Nephron (organoid): ENCODE data around the gene KLF3.
A peak's percentile ranks its signal among the peaks of the same experiment; 100 is the strongest.

Experiments
- H3K27ac Mint-ChIP-seq, 3 experiments: 2 replicates each; pipeline ENCODE4 v1.8.0; 2020; ENCODE audit warnings: mixed read lengths in 3 of 3, mild to moderate bottlenecking in 2 of 3, moderate library complexity in 1 of 3
- H3K27me3 Mint-ChIP-seq: 2 replicates; pipeline ENCODE4 v1.8.0; 2021; ENCODE audit warnings: low read depth, mild to moderate bottlenecking, moderate library complexity, mixed read lengths
- H3K36me3 Mint-ChIP-seq: 2 replicates; pipeline ENCODE4 v1.8.0; 2020; ENCODE audit warnings: low read depth, mixed read lengths
- H3K4me1 Mint-ChIP-seq: 2 replicates; pipeline ENCODE4 v1.8.0; 2020; ENCODE audit warnings: mixed read lengths
- H3K4me3 Mint-ChIP-seq, 3 experiments: 2 replicates each; pipeline ENCODE4 v1.8.0; 2020; ENCODE audit warnings: mild to moderate bottlenecking in 3 of 3, mixed read lengths in 3 of 3, moderate library complexity in 2 of 3
- H3K9me3 Mint-ChIP-seq: 2 replicates; pipeline ENCODE4 v1.8.0; 2020; ENCODE audit warnings: mixed read lengths
- TF ChIP-seq, protein P1 (sequence below), 3 experiments: fragments of 200-600 bp; sonication (generic); IDR thresholded peaks; one replicate each; pipeline ENCODE4 v1.5.0; 2021; ENCODE audit warnings: antibody characterized with exemption in 3 of 3; ENCODE audit not compliant: unreplicated experiment in 3 of 3

KLF3 gene

GRCh38 chr4:38670109-38670901 lies 6.3 kb downstream of the KLF3 start:
- peaks cover 89% of the 10 kb centered on the region for H3K4me1 Mint-ChIP-seq
- no peaks in the 10 kb centered on the region for H3K36me3 Mint-ChIP-seq
- TF ChIP-seq, protein P1, sequence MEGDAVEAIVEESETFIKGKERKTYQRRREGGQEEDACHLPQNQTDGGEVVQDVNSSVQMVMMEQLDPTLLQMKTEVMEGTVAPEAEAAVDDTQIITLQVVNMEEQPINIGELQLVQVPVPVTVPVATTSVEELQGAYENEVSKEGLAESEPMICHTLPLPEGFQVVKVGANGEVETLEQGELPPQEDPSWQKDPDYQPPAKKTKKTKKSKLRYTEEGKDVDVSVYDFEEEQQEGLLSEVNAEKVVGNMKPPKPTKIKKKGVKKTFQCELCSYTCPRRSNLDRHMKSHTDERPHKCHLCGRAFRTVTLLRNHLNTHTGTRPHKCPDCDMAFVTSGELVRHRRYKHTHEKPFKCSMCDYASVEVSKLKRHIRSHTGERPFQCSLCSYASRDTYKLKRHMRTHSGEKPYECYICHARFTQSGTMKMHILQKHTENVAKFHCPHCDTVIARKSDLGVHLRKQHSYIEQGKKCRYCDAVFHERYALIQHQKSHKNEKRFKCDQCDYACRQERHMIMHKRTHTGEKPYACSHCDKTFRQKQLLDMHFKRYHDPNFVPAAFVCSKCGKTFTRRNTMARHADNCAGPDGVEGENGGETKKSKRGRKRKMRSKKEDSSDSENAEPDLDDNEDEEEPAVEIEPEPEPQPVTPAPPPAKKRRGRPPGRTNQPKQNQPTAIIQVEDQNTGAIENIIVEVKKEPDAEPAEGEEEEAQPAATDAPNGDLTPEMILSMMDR (IDR thresholded peaks at IDR 0.05; ENCODE audit: unreplicated experiment in 3 of 3): no peak
- H3K9me3 Mint-ChIP-seq: no peaks in the 10 kb centered on the region
- peak overlapping the region; percentile 6 to 47 (median 10) for H3K4me3 Mint-ChIP-seq
- no peaks in the 10 kb centered on the region for H3K27me3 Mint-ChIP-seq
- peak overlapping the region; percentile 71 to 90 (median 90) for H3K27ac Mint-ChIP-seq

- Mint-ChIP-seq H3K27me3 (no peaks in the 10 kb centered on the region), H3K4me1 (peaks cover 91% of the 10 kb centered on the region), H3K36me3 (no peaks in the 10 kb centered on the region), H3K9me3 (no peaks in the 10 kb centered on the region), H3K27ac (peak overlapping the region; percentile 71 to 90 (median 90)), H3K4me3 (peak overlapping the region in 2 of 3 experiments; percentile 2 to 38)
- TF ChIP-seq, protein P1 (IDR thresholded peaks at IDR 0.05; ENCODE audit: unreplicated experiment in 3 of 3): no peak
These were observed 7.1 kb downstream of the KLF3 start for GRCh38 chr4:38670939-38671591.

DNA sequence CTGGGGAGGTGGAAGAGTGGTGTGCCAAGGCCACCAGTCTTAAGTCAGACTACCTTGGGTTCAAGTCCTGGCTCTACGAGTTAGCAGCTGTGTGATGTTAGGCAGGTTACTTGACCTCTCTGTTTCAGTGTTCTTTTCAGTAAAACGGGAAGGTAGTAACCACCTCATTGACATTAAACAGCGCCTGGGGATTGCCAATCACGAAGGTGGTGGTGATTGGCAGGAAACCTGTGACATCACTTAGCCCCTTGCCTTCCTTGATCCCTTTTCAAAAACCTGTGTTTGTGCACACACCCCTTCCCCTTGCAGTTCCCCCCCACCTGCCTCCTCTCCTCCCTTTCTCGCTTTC lies 7.6 kb downstream of the KLF3 start:
- no peaks in the 10 kb centered on the region for H3K36me3 Mint-ChIP-seq
- peaks cover 86% of the 10 kb centered on the region for H3K4me1 Mint-ChIP-seq
- H3K9me3 Mint-ChIP-seq: no peaks in the 10 kb centered on the region
- H3K27ac Mint-ChIP-seq: peak overlapping the region; percentile 85 to 90 (median 90)
- H3K4me3 Mint-ChIP-seq: peak overlapping the region in 2 of 3 experiments; percentile 2 to 38
- H3K27me3 Mint-ChIP-seq: no peaks in the 10 kb centered on the region
- TF ChIP-seq, protein P1 (IDR thresholded peaks at IDR 0.05; ENCODE audit: unreplicated experiment in 3 of 3): no peak

GRCh38 chr4:38672074-38672396 lies 8.0 kb downstream of the KLF3 start:
- no peaks in the 10 kb centered on the region for H3K9me3 Mint-ChIP-seq
- H3K27me3 Mint-ChIP-seq: no peaks in the 10 kb centered on the region
- H3K4me1 Mint-ChIP-seq: peaks cover 81% of the 10 kb centered on the region
- peak overlapping the region; percentile 85 to 90 (median 90) for H3K27ac Mint-ChIP-seq
- peak overlapping the region; percentile 14 to 56 (median 42) for H3K4me3 Mint-ChIP-seq
- TF ChIP-seq, protein P1 (IDR thresholded peaks at IDR 0.05; ENCODE audit: unreplicated experiment in 3 of 3): no peak
- H3K36me3 Mint-ChIP-seq: no peaks in the 10 kb centered on the region

DNA sequence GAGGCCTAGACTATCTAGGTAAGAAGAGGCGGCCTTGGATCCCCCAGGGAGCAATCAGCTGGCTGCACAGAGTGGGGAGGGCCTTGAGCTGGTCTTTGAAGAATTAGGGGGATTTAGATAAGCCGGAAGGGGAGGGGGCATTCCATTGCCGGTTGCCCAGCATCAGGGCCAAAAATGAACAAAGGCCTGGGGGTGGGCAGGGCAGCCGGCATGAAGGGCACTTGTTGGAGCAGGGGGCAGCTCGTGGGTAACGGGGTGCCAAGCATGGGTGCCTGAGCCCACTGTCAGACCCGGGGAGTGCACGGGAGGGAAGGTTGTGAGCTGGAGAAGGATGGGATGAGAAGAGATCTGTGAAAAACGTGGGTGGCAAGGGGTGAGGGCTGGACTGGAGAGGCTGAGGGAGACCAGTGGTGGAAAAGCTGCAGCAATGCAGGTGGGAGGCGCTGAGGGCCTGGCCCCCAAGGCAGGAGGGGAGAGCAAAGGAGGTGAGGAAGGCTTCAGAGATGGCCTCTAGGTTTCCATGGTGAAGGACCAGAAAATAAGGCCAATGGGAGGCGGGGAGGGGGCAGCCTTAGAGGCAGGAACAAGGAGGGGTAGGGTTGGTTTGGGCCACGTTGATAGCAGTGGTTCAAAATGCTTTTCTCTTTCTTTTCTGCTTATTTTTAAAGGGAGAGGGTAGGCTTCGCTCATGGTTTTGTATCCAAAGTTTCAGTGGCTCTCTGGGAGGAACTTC lies 8.6 kb downstream of the KLF3 start:
- H3K27ac Mint-ChIP-seq: peak overlapping the region; percentile 85 to 90 (median 90)
- TF ChIP-seq, protein P1 (IDR thresholded peaks at IDR 0.05; ENCODE audit: unreplicated experiment in 3 of 3): no peak
- H3K4me1 Mint-ChIP-seq: peaks cover 81% of the 10 kb centered on the region
- H3K27me3 Mint-ChIP-seq: no peaks in the 10 kb centered on the region
- H3K36me3 Mint-ChIP-seq: peaks cover 3% of the 10 kb centered on the region
- peak overlapping the region; percentile 14 to 56 (median 42) for H3K4me3 Mint-ChIP-seq
- H3K9me3 Mint-ChIP-seq: no peaks in the 10 kb centered on the region
